SU-DHL-6 (cell line): ENCODE data around the gene DPP9.
"Not testable (repeated sequence)": the region's sequence is repeated elsewhere in the genome, so short reads cannot be mapped to it uniquely, and the experiment has no call there.

Experiments used
- H2AFZ ChIP-seq: fragments of 200-600 bp; sonication (generic); 2 replicates; pipeline ENCODE4 v1.6.1; 2014; ENCODE audit warnings: low read depth, mild to moderate bottlenecking, moderate library complexity, mixed read lengths, antibody characterized with exemption, low read length; ENCODE audit not compliant: severe bottlenecking
- H3F3A ChIP-seq: fragments of 200-600 bp; shearing (Covaris generic); 2 replicates; pipeline ENCODE4 v1.6.0; 2016; ENCODE audit warnings: antibody characterized with exemption, mild to moderate bottlenecking; ENCODE audit not compliant: insufficient read depth
- H3K27ac ChIP-seq: fragments of 200-600 bp; sonication (generic); 2 replicates; pipeline ENCODE4 v1.5.1; 2016; ENCODE audit warnings: low read depth, mild to moderate bottlenecking, low read length, moderate library complexity, mixed read lengths
- H3K27me3 ChIP-seq: fragments of 200-600 bp; sonication (generic), shearing (Covaris generic); 2 replicates; pipeline ENCODE4 v1.6.0; 2014; ENCODE audit warnings: mild to moderate bottlenecking, low read length
- H3K36me3 ChIP-seq: fragments of 200-600 bp; sonication (generic); 2 replicates; pipeline ENCODE4 v1.6.1; 2014; ENCODE audit warnings: mild to moderate bottlenecking, low read length, mixed read lengths
- H3K4me2 ChIP-seq: fragments of 300-600, 200-600 bp; shearing (Covaris generic), sonication (generic); 2 replicates; pipeline ENCODE4 v1.6.0; 2014; ENCODE audit warnings: low read length, low read depth, mild to moderate bottlenecking; ENCODE audit not compliant: poor library complexity, severe bottlenecking
- H3K4me3 ChIP-seq: fragments of 200-600 bp; sonication (generic); 2 replicates; pipeline ENCODE4 v1.5.1; 2014; ENCODE audit warnings: antibody characterized with exemption, low read length, mild to moderate bottlenecking, mixed read lengths; ENCODE audit not compliant: insufficient read depth, poor library complexity, severe bottlenecking
- H3K79me2 ChIP-seq: fragments of 200-600 bp; sonication (generic); 2 replicates; pipeline ENCODE4 v1.6.1; 2014; ENCODE audit warnings: mild to moderate bottlenecking, low read length, moderate library complexity; ENCODE audit not compliant: insufficient read depth
- H3K9ac ChIP-seq: fragments of 200-600 bp; sonication (generic); 2 replicates; pipeline ENCODE4 v1.7.0; 2014; ENCODE audit warnings: mild to moderate bottlenecking, low read length
- H3K9me2 ChIP-seq: fragments of 200-600 bp; sonication (generic); replicated peaks from 2 replicates; pipeline ENCODE4 v1.6.1; 2014; ENCODE audit warnings: low read length; ENCODE audit not compliant: insufficient read depth
- H3K9me3 ChIP-seq: fragments of 200-600 bp; sonication (generic); 2 replicates; pipeline ENCODE4 v1.6.1; 2014; ENCODE audit warnings: low read length, mixed read lengths; ENCODE audit not compliant: insufficient read depth
- H4K20me1 ChIP-seq: fragments of 200-600 bp; sonication (generic); 2 replicates; pipeline ENCODE4 v1.6.1; 2014; ENCODE audit warnings: low read depth, mild to moderate bottlenecking, antibody characterized with exemption, low read length, moderate library complexity, mixed read lengths
- CTCF ChIP-seq: fragments of 200-600 bp; sonication (generic); IDR thresholded peaks from one replicate; pipeline ENCODE4 v1.5.1; 2017; ENCODE audit warnings: antibody characterized with exemption, mild to moderate bottlenecking, low read length, moderate library complexity; ENCODE audit not compliant: insufficient read depth, poor library complexity, severe bottlenecking
- EZH2phosphoT487 ChIP-seq: fragments of 200-600 bp; sonication (generic), shearing (Covaris generic); conservative IDR thresholded peaks from 2 replicates; pipeline ENCODE4 v1.6.1; 2018; ENCODE audit warnings: mild to moderate bottlenecking, antibody characterized with exemption, low read length, moderate library complexity, mixed read lengths

Gene DPP9

GRCh38 chr19:4745986-4746385, 22.3 kb upstream of the DPP9 start:
- no peaks in the 10 kb centered on the region for H3K36me3 ChIP-seq
- H2AFZ ChIP-seq, result no peak overlapping the region
- H3K9me3 ChIP-seq, result no peaks in the 10 kb centered on the region
- no peak overlapping the region for H3K4me2 ChIP-seq
- no peak overlapping the region for H3K4me3 ChIP-seq
- H3K79me2 ChIP-seq, result no peaks in the 10 kb centered on the region
- H4K20me1 ChIP-seq, result no peaks in the 10 kb centered on the region
- no peaks in the 10 kb centered on the region for H3K9me2 ChIP-seq
- no peak overlapping the region for H3K27ac ChIP-seq
- no peaks in the 10 kb centered on the region for H3K27me3 ChIP-seq
- no peak overlapping the region for H3K9ac ChIP-seq
- H3F3A ChIP-seq, result no peaks in the 10 kb centered on the region
- TF ChIP-seq EZH2phosphoT487, result no peak
- TF ChIP-seq CTCF, result no peak

- H3K9me3 ChIP-seq, H3K9me2 ChIP-seq, H3K27me3 ChIP-seq, H4K20me1 ChIP-seq, H3K9ac ChIP-seq, H3K36me3 ChIP-seq, H3K79me2 ChIP-seq, H3F3A ChIP-seq, H3K4me2 ChIP-seq, H3K4me3 ChIP-seq, H3K27ac ChIP-seq, H2AFZ ChIP-seq: not testable (repeated sequence)
Observed at GRCh38 chr19:4745175-4745574, 21.5 kb upstream of the DPP9 start.

- Histone ChIP-seq H3K4me3 (no peak overlapping the region), H2AFZ (no peak overlapping the region), H4K20me1 (no peaks in the 10 kb centered on the region), H3K9me3 (no peaks in the 10 kb centered on the region), H3K9me2 (no peaks in the 10 kb centered on the region), H3K9ac (no peak overlapping the region), H3K36me3 (no peaks in the 10 kb centered on the region), H3K27me3 (no peaks in the 10 kb centered on the region), H3F3A (no peaks in the 10 kb centered on the region), H3K4me2 (no peak overlapping the region), H3K27ac (no peak overlapping the region), H3K79me2 (no peaks in the 10 kb centered on the region)
- TF ChIP-seq EZH2phosphoT487 (no peak), CTCF (no peak)
Observed at GRCh38 chr19:4744451-4745174, 21.0 kb upstream of the DPP9 start.

- no peak for TF ChIP-seq CTCF
- no peak for TF ChIP-seq EZH2phosphoT487
- Histone ChIP-seq H3K4me2 (no peak overlapping the region), H2AFZ (no peak overlapping the region), H3K4me3 (no peak overlapping the region), H3K9ac (no peak overlapping the region), H3K36me3 (no peaks in the 10 kb centered on the region), H3K27ac (no peak overlapping the region), H3K27me3 (no peaks in the 10 kb centered on the region), H3K9me2 (no peaks in the 10 kb centered on the region), H4K20me1 (no peaks in the 10 kb centered on the region), H3K9me3 (no peaks in the 10 kb centered on the region), H3K79me2 (no peaks in the 10 kb centered on the region), H3F3A (no peaks in the 10 kb centered on the region)
Observed at GRCh38 chr19:4742723-4743646, 19.3 kb upstream of the DPP9 start.
